Smooth muscle cell of the umbilical artery (primary cell): ENCODE data around the gene SIRT1. TPM values are rescaled to one million over a fixed set of nuclear protein-coding genes. Genes with fewer than 3 reads are reported as not detected.

Experiments
- total RNA-seq: library from RNA; depleted of rRNA; stranded (reverse); fragments of >200 nt; gene quantifications from 2 replicates; pipeline ENCODE4 v1.2.3, GENCODE V29; 2014

SIRT1 gene
- 14.6 and 18.8 TPM in 2 replicates for total RNA-seq

GRCh38 chr10:67884313-67884841 lies at the start of gene SIRT1:
TSS of gene SIRT1 (plus strand) at chr10:67884656. CDS start at chr10:67884722, 66 bp downstream.

GRCh38 chr10:67837541-67838314 lies 46.7 kb upstream of the SIRT1 start, which contains the start of gene DNAJC12:
TSS of gene DNAJC12 (minus strand) at chr10:67838188. CDS start at chr10:67838011, 177 bp downstream.

Other genes with a start within 250 kb of the SIRT1 start
- under 0.01 and 0.32 TPM in 2 replicates for gene CTNNA3, start 188.5 kb upstream of the SIRT1 start, total RNA-seq
- 5.1 and 13.1 TPM in 2 replicates for gene DNAJC12, start 46.5 kb upstream of the SIRT1 start, total RNA-seq
- 86.1 and 123 TPM in 2 replicates for gene HERC4, start 190.6 kb downstream of the SIRT1 start, total RNA-seq
- under 0.01 and 1.5 TPM in 2 replicates for gene MYPN, start 224.8 kb downstream of the SIRT1 start, total RNA-seq